C4-2B (cell line): ENCODE data around the gene SH3RF3.

Source experiments
- H3K27ac ChIP-seq: fragments of 450-650 bp; 2 replicates; pipeline ENCODE4 v1.5.1; 2017
- CTCF ChIP-seq: fragments of 450-650 bp; conservative IDR thresholded peaks from 2 replicates; pipeline ENCODE4 v1.5.1; 2017; ENCODE audit warnings: mild to moderate bottlenecking
- ZFX ChIP-seq: fragments of 450-650 bp; IDR thresholded peaks from 2 replicates; pipeline ENCODE4 v1.6.1; 2017

Gene SH3RF3

DNA sequence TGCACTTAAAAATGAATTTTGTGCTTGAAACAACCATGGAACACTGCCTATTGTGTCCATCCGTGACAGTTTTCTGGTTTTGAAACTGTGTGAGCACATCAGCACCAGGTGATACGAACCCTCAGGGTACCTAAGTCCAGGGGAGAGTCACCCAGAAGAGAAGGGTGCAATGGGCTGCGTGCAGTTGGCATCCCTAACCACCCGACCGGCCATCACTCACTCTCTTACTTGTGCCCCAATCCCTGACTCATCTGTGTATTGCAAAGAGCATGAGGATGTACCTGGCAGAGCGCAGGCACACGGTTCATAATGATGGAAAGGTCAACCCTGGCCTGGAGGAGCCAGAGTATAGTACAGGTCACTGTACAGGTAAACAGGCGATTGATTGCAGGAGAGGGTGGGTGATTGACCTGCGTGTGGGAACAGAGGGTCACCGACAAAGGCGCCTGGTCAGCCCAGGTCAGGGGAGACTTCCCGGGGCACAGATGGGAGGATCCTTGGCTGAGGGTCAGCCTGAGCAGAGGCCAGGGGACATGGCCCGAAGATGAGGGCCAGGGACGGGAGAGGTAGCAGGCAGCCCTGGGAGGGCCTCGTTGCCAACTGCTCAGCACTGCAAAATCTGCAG, 324.5 kb downstream of the SH3RF3 start:
- no peak for TF ChIP-seq ZFX
- no peak overlapping the region for H3K27ac ChIP-seq

GRCh38 chr2:109454304-109454703, 325.3 kb downstream of the SH3RF3 start:
- no peak overlapping the region for H3K27ac ChIP-seq
- TF ChIP-seq CTCF (no peak), ZFX (no peak)

- no peak overlapping the region for H3K27ac ChIP-seq
- TF ChIP-seq ZFX: no peak
- TF ChIP-seq CTCF: no peak
Measured at GRCh38 chr2:109454765-109455394, 325.9 kb downstream of the SH3RF3 start.

DNA sequence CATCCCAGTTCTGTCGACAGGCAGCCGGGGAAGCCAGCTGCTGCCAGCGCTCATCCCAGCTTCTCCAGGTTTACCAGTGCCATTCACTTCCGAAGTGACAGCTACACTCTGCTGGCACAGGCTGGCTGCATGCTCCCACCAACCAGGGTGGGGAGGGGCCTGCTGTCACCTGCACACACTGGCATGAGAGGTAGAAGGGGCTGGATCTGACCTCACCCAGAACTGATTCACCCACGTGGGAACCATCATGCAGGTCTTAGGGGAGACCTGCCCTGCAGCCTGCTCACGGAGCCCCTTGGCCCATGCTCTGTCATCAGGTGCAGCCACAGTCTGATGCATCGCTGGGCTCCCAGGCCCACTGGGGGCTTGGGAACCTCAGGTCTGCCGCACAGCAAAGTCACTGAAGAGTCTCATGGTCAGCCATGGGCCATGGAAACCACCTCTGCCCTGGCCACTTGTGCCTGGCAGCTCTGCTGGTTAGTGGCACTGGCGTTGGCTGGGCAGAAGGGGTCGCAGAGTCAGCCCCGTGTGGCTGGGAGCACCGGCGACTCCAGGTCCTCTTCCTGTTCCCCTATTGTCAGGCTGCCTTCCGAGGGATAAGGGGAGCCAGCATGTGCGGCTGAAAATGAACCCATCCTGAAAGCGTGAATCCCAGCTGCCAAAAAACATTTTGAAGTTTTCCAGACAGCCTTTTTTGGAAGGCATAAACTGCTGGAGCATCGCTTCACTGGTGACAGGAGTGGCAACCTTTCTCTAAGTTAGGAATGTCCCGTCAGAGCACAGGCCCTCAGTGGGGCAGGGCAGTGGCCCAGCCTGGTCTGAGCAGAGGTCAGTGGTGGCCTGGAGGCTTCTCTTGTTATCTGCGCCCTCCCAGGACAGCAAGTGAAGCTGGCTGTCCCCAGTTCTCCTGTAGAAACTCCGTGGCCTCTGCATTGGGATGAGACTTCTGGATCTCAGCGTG, 327.0 kb downstream of the SH3RF3 start:
- H3K27ac ChIP-seq: no peak overlapping the region
- TF ChIP-seq ZFX: no peak
- TF ChIP-seq CTCF: no peak

GRCh38 chr2:109456776-109457175, 327.8 kb downstream of the SH3RF3 start:
- H3K27ac ChIP-seq: no peak overlapping the region
- TF ChIP-seq CTCF (no peak), ZFX (no peak)

GRCh38 chr2:109457366-109457765, 328.4 kb downstream of the SH3RF3 start:
- no peak for TF ChIP-seq CTCF
- TF ChIP-seq ZFX: no peak
- H3K27ac ChIP-seq: no peak overlapping the region

GRCh38 chr2:109457794-109458193, 328.8 kb downstream of the SH3RF3 start:
- TF ChIP-seq ZFX: no peak
- no peak for TF ChIP-seq CTCF
- H3K27ac ChIP-seq: no peak overlapping the region
